CD4-positive, alpha-beta T cell treated with Interleukin-4 for 1 hour (primary cell): ENCODE measurements around the gene ZRSR2.
"Not testable (repeated sequence)": the region's sequence is repeated elsewhere in the genome, so short reads cannot be mapped to it uniquely, and the experiment has no call there.

Experiments
- DNase-seq, 2 donors: peaks; one replicate each; pipeline ENCODE4 v3.0.0-alpha.2; 2020 to 2022

The ZRSR2 gene

GRCh38 chrX:15804563-15804962 is 14.3 kb downstream of the ZRSR2 start:
- DNase-seq = no peak

DNA sequence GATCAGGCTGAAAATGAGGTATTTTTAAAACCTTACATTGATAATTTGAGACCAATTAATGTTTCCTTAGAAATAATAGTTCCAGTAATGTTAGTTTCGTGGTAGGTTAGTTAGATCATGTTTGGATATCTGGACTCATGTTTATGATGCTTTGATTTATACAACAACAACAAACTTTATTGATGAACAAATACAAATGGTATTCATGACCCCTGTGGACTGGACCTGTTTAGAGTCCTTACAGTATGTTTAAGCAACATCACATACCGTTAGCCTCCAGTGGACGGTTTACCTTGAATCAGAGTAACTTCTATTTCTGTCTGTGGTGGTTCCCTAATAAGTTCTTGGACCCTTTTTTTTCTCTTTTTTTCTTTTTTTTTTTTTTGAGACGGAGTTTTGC is 18.0 kb downstream of the ZRSR2 start:
- DNase-seq = no peak

- DNase-seq = no peak
These were observed 22.1 kb downstream of the ZRSR2 start for GRCh38 chrX:15812192-15812938.

- no peak for DNase-seq
These were observed 23.1 kb downstream of the ZRSR2 start for GRCh38 chrX:15813416-15813815.

GRCh38 chrX:15814771-15815365 is 24.6 kb downstream of the ZRSR2 start:
- no peak for DNase-seq

DNA sequence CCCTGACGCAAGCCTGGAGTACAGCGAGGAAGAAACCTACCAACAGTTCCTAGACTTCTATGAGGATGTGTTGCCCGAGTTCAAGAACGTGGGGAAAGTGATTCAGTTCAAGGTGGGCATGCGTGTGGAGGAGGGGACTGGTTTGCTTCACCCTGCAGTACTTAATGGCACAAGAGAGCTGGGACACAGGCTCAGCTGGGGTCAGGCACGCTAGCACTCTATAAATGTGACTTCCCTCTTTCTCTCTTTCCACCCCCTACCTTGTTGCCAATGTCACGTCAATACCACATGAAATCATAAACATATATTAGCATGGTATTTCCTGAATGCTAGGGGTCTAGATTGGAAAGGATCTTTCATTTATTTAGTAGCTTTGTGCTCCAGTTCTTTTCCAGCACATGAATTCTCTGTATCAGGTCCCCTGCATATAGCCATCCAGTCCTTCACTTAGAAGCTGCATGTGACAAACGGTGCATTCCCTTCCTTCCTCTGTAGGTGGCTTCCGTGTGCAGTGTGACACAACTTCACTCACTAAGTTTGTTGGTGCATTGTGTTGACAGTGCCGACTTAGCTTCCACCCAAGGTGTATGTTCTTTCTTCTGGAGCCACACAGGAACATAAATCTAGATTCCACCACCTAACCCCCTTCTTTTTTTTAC is 25.6 kb downstream of the ZRSR2 start:
- peak; percentile 27 to 31 for DNase-seq

GRCh38 chrX:15816438-15816809 is 26.1 kb downstream of the ZRSR2 start:
- no peak for DNase-seq

DNA sequence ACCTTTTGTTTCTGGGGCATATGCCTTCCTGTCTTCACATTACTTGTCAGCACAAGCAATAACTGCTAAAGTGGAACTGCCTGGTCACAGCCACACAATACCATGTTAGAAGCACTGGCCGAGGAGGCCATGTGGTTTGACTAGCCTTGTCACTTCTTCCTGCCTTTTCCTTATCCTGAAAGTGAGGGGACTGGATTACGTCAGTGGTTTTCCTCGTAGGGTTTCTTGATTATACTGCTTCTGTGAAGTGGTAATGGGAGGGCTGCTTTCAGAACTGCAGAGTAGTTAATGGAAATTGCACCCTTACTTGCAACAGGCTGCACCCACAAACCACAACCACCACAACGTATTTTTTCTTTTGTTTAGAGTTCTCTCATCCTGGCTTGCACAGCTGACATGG is 26.6 kb downstream of the ZRSR2 start:
- peak; percentile 29 to 58 for DNase-seq

GRCh38 chrX:15820106-15821073 is 30.1 kb downstream of the ZRSR2 start:
- DNase-seq = no peak

GRCh38 chrX:15822922-15823321 is 32.6 kb downstream of the ZRSR2 start:
- DNase-seq = no peak

- DNase-seq = no peak
These were observed 35.7 kb downstream of the ZRSR2 start for GRCh38 chrX:15825936-15826335.

GRCh38 chrX:15829217-15829616 is 38.9 kb downstream of the ZRSR2 start:
- DNase-seq = no peak

- not testable (repeated sequence) for DNase-seq
These were observed 41.1 kb downstream of the ZRSR2 start for GRCh38 chrX:15831347-15831746.

DNA sequence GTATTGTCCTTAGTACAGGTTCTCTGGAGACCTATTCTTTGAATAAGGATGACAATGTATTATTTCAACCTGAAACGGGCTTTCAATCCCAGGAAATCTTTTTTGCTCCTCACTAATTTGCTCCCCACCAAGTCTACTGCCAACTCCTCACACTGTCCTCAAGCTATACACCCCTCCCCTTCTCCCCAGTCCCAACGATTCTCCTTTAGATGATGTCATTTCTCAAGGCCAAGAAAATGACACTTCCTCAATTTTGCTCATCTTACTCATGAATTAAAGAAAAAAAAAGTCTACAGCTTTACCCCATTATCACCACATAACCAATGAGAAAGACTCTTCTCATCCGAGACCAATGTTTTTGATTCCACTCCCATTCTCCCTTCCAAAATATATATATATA is 43.8 kb downstream of the ZRSR2 start:
- DNase-seq = no peak

DNA sequence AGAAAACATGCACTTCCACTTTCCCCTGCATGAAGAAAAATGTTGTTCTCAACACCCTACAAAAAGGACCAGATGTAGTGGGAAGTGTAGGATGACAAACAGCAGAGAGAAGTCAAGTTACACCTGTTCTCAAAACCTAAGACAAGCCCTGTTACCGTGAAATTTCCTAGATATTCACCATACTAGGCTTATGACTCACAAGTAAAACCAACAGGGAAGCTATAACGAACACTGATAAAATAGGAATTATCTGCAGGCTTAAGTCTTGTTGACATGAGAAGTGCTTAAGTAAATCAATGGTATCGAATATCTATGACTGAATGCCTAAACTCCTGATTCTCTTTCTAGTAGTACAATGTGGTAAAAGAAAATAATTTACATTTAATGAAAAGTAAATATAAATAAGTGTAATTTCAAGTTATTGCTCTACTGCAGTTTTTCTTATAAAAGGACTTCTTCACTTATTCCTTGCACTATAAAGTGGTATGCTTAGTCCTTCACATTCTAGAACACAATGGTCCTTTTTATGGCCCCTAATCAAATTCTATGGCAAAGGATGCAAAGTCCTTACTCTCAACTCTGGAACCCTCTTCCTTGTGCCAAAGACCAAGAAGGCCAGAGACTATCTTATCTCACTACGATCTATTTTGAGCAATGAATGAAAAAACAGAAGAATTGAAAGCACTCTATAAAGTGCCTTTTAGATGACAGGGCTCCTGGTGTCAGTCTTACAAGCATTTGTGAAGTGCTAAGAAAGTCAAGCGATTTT is 44.7 kb downstream of the ZRSR2 start:
- DNase-seq = no peak

- peak; percentile 12 to 27 for DNase-seq
These were observed 47.7 kb downstream of the ZRSR2 start for GRCh38 chrX:15838017-15838416.

DNA sequence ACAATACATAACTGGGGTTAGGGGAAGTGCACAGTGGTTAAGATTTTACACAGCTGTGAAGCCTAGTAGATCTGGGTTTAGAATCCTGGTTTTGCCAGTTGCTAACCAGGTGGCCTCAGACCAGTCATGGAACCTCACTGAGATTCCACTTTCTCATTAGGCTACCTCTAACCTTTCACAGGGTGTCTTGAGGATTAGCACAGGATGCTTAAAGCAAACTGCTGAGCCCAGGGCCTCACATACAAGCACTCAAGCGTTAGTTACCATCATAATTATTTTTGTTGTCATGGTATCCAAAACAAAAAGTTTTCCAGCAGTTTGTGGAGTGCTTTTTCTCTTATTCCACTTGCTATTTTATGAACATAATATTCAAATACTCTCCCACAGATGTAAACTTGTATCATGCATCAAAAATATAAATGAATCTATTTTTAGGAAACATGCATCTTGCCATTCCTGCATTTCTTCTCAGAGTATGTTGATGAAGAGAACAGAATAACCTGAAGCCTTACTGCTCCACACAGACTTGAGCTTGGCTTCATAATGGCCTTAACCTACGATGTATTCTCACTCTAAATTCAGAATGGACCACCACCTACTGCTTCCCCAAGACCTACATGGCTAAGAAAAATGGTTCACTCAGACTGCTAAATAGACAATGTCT is 51.7 kb downstream of the ZRSR2 start:
- no peak for DNase-seq

DNA sequence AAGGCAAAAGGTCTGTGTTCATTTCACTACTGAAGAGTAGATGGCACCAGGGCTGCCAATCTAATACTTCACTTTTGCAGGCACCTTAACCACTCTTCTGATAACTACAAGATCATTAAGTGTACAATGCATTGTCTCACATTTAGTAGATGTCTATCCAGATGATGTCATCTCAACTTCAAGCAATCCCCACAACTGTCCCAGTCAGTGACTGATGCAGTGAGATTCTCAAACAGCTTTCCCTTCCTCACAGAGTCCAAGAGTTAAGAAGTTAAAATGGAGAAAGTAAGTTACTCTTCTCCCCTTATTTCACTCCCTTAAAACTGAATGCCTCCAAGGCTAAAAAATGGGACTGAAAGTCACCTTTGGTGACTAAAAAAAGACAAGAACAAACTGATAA is 53.7 kb downstream of the ZRSR2 start:
- no peak for DNase-seq

GRCh38 chrX:15848576-15848975 is 58.3 kb downstream of the ZRSR2 start:
- no peak for DNase-seq

DNA sequence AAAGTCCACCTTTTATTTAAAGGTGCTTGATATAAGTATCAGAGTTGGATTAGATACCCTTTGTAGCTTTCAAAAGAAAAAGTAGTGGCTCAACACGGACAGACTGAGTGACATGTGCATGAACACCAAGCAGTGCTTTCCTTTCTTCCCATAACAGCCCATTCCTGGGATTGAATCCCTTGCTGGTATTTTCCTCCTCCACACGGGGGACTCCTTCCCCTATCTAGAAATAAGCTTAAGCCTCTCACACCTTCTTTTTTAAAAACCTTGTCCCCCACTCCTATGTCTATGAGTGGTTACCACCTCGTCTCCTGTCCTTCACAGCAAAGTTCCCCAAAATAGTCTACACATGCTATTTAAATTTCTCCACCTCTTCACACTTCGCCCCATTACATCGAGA is 59.3 kb downstream of the ZRSR2 start:
- DNase-seq = no peak

- DNase-seq = no peak
These were observed 63.3 kb downstream of the ZRSR2 start for GRCh38 chrX:15853586-15854079.
